PC-3 (cell line): Measurements from ENCODE around the gene TAOK2.

ENCODE experiments used
- CTCF ChIP-seq: fragments of 300-600 bp; sonication (generic); conservative IDR thresholded peaks from 2 replicates; pipeline ENCODE4 v1.5.1; 2017; ENCODE audit warnings: antibody characterized with exemption, low read depth, mild to moderate bottlenecking, low read length
- EZH2 ChIP-seq: fragments of 300-600 bp; sonication (generic); IDR thresholded peaks from one replicate; pipeline ENCODE4 v1.6.1; 2017; ENCODE audit warnings: antibody characterized with exemption, mild to moderate bottlenecking, low read length; ENCODE audit not compliant: unreplicated experiment
- EZH2phosphoT487 ChIP-seq: fragments of 300-600 bp; sonication (generic); IDR thresholded peaks from 2 replicates; pipeline ENCODE4 v1.6.1; 2018; ENCODE audit warnings: mild to moderate bottlenecking, antibody characterized with exemption, low read length, borderline replicate concordance

GRCh38 chr16:29986231-29986630, 12.6 kb downstream of the TAOK2 start:
- TF ChIP-seq EZH2 (no peak), CTCF (no peak), EZH2phosphoT487 (no peak)
